H4 (cell line): ENCODE measurements around the gene ATXN1. TPM values are rescaled to one million over a fixed set of nuclear protein-coding genes. Genes with fewer than 3 reads are reported as not detected.
"Not testable (repeated sequence)": the region's sequence is repeated elsewhere in the genome, so short reads cannot be mapped to it uniquely, and the experiment has no call there.

Experiments
- DNase-seq: peaks from one replicate; pipeline ENCODE4 v3.0.0-alpha.2; 2015; ENCODE audit warnings: low spot score
- total RNA-seq: library from RNA; depleted of rRNA; stranded (reverse); fragments of >200 nt; shearing (Covaris generic); gene quantifications from 2 replicates; pipeline ENCODE4 v1.2.3, GENCODE V29; 2014

ATXN1 gene
- total RNA-seq, 1 experiment from 2014 or later, result 18.9 TPM

DNA sequence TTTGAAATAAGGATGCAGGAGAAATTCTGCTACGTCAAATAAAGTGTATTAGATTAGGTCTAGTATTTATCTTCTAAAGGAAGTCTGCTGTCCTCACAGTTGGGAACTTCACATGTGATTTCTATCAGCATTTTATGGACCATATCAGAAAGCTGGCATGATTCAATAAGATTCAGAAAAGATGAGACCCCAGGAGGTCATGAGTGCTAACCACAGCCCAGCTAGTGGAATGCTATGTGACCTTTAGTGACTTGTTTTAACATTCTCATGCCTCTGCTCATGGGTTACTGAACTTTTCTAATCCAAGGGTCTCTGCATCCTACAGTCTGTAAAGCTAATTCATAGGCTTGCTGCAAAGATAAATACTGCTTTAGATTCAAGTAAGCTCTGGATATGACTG, 372.8 kb downstream of the ATXN1 start:
- DNase-seq, result no peak

DNA sequence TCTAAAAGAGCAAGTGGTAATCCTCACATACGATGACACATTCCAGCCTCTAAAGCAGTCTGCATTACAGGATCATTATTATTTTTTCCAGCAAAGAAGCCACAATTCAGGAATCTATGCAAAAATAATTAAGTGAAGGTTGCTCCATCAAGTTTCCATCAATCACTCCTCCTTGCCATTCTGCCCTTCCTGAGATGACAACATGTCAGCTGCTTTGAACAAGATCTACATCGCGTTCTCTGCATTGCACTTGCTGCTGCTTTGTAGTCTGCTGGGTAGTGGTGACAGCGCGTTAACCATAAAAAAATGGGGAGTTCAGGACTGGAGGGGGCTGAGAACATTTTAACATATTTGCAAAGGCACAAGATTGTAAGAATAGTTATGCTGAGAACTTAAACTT, 375.2 kb downstream of the ATXN1 start:
- DNase-seq, result no peak

DNA sequence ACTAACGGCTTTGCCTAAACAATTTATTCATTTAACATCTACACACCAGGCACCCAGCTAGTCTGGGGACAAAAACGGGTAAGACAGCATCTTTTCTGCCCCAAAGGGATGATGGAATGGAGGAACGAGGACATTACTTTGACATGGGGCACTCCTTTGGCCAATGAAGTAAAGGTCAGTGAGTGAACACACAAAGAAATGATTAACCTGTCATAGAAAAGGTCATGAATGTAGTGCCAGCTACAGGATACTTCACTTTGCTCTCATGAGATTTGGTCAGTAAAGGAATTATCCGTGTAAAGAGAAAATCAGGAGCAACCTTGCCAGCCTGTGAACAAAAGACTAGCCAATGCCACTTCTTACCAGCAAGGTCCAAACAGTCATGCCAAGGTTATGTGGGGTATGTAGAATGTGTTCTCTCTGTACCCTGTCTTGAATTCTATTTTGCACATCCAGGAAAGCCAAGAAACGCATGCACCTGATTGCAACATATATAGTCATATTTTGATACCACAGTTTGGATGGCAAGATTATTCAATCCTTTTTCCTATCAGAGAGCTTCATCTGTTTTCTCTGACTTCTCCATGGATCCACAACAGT, 377.6 kb downstream of the ATXN1 start:
- DNase-seq, result no peak

DNA sequence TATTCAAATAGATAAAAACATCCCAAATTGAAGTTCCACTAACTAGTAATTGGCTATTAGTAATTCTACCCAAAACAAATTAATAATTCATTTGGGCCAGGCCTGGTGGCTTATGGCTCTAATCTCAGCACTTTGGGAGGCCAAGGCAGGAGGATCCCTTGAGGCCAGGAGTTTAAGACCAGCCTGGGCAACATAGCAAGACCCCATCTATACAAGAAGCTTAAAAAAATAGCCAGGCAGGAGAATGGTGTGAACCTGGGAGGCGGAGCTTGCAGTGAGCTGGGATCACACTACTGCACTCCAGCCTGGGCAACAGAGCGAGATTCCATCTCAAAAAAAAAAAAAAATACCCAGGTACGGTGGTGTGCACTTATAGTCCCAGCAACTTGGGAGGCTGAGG, 379.3 kb downstream of the ATXN1 start:
- not testable (repeated sequence) for DNase-seq

DNA sequence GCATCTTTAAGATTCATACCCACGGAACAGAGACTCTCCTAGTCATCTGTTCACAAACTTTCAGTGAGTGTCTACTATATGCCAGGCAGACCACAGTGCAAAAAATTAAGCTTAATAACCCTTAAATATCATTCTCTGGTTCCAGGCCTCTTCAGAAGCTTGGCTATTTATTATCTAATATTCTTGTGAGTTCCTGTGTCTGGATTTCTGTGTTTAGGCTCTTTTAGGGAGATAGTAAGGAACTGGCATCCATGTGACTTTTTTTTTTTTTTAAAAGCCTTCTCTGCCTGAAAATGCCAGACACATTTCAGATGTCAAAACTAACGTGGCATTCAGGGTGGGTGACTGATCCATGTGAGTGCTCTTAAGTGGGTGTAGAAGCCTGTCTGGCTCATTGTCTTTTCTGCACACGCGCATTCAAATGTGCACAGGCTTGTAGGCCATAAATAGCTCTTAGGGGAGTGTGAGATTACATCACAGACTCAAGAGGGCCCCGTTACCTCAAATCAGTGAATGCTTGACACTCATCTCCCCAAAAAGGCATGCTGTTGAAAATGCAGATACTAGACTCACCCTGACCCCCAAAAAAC, 380.9 kb downstream of the ATXN1 start:
- no peak for DNase-seq

DNA sequence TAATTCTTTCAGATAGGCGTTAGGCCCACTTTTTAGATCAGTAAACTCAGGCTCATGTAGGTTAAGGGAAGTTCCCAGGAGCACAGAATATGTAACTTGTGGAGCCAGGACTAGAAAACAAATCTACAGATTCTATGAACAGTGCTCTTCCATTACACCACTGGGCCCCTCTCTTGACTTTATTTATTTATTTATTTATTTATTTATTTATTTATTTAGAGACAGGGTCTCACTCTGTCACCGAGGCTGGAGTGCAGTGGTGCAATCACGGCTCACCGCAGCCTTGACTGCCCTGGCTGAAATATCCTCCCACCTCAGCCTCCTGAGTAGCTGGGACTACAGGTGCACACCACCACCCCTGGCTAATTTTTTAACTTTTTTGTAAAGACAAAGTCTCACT, 382.9 kb downstream of the ATXN1 start:
- not testable (repeated sequence) for DNase-seq

DNA sequence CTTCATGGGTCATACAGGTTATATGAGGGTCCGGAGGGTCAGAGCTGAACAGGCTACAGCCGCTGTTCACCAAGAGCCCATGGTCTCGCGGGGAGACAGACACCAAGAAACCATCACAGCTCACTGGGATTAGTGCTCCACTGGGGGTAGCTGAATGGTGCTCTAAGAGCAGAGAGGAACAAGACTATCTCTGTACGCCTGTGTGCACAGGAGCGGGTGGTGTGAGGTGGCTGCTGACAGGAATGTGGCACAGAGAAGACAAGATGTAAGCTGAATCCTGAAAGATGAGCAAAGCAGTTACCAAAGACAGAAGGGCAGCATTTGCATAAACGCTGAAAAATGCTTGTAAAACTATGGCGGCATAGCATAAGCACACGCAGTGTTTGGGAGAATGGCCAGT, 383.8 kb downstream of the ATXN1 start:
- no peak for DNase-seq

DNA sequence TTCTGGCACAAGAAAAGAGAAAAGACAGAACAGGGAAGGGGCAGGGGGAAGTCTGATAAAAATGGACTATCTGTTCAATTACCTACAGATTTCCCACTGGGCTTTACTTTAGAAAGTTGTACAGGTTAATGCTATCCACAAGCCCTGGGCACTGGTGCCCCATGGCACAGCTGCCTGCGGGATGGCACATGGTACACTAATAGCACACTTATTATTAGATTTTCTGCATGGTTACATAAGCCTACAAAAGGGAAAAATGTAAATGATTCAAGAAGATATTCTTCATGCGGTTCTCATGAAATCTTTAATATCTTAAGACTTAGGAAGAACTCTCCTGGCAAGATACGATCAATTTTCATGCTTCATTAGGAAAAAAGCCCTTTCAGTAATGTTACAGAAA, 385.4 kb downstream of the ATXN1 start:
- no peak for DNase-seq

DNA sequence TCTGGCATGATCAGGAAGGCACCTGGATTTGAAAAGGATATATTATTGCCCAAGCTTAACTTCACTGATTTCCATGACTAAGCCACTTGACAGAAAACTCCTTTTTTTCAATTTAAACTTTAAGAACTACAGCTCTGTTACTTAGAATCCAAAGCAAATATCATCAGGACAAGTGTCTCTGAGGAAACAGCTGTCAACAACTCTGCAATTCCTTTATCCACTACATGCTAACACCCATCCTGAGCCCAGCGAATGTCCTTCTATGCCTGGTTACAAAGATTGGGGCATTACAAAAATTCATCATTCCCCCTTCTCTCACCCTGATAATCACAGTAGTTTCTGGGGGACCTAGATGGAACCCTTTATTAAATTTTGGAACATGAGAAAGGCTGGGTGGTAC, 386.1 kb downstream of the ATXN1 start:
- no peak for DNase-seq

DNA sequence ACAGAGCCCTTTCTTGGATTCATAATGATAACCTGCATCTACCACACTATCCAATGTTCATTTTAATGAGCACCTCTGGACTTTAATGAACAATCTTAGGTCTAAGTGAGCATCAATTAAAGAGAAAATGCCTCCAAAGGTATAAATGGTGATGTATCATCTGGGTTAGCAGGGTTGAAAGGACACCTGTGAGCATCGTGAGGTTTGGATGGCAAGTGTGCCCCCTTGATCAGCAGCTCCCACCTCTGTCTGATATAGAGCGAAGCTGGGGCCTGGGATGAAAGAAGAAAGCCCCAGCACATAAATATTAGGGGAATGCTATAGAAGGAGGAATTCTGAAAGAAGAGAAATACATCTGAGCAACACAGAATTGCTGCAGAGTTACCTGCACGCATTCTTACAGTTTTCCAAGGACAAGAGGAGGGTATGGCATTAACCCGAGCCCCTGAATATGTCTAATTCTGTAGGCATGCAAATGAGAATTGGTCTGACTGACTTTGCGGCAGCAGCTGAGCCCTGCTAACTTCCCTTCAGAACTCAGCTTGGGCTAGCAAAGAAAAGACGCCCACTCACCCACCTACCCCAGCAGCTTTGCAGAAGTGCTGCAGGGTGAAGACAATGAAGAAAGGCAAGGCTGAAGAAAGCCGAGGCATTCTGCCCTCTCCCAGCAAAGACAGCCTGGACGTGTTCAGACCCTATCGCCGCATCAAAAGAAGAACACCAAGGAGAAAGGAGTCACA, 386.6 kb downstream of the ATXN1 start:
- DNase-seq, result no peak

DNA sequence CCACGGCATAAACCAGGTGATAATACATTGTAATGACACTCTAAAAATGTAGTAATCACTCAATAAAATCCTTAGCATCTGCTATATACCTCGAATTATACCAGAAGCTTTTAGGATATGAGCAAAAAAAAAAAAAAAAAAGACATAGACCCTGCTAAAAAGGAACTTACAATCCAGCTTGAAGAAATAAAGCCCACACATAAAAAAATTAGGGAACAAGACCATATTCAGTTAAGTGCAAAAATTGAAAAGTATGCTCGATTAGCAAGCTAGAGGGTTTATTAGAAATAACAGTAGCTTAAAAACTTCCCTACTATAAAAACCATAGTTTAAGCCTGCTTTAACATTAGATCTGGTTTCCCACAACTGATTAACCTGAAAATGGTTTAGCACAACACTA, 387.2 kb downstream of the ATXN1 start:
- DNase-seq, result no peak

DNA sequence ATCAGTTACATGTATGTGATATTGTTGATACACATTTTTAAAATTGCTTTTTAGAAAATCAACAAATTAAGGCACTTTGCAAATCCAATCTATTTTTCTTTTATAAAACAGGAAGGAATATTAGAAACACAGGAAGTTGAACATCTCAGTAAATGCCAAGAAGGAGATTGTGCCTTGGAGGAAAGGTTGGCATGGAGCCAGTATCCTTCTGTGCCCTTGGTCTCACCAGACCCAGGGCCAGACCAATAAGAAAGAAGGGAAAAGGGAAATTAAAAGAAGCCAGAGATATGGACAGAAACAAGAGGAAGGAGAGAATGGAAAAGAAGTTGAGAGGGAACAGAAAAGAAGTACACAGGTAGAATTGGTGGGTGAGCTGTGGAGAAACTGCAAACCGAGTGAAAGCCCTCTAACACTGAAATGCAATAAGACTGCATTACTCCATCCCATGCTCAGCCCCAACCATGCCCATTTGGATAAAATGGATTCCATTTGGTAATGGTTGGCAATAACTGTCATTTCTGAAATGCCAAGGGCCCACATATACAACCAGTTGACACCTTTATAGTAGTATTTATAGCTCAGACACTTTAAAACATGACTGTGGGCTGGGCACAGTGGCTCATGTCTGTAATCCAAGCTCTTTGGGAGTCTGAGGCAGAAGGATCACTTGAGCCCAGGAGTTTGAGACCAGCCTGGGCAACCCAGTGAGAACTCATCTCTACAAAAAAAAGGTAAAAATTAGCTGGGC, 389.1 kb downstream of the ATXN1 start:
- DNase-seq, result no peak

DNA sequence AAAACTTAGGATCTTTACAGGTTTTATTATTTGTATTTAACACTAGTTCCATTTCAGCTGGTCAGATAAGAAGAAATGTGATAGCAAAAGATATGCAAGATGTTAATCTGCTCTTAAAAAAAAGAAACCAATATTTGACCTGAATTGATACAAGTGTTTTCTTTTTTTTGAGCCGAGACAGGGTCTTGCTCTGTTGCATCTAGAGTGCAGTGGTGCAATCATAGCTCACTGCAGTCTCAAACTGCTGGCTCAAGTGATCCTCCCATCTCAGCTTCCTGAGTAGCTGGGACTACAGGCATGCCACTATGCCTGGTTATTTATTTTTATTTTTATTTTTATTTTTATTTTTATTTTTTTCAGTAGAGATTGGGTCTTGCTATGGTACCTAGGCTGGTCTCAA, 389.9 kb downstream of the ATXN1 start:
- DNase-seq, result no peak

DNA sequence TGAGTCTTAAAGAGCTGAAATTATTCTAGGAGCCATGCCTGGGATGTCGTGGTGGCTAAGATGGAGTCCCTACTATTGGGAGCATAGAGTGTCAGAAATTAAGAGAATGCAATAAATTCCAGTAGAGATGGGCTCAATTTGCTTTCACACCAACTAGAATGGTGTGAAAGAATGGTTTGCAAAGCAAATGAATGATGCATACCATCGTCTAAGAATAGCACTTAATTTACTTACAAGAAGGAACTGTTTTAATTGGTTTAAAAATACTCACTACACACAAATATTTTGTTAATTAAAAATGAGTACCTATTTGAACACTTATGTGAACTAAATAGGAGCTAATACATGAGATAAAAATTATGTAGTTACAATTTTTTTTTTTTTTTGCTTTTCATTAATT, 390.3 kb downstream of the ATXN1 start:
- DNase-seq, result no peak

DNA sequence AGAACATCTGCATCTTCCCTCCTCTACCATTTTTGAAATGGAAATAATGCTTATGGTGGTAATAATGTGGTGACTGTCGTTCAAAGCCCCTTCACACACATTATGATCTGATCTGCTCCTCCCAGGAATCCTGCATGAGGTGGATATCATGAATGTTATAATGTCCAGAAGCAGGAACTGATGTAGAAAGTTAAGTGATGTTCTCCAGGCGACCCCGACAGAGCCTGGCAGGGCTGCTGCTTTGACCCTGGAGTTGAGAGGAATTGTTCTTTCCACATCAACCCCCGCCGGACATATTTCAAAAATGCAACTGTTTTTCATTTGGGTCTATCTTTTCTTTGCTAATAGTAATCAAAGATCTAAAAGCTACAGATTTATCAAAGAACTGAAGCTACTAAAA, 391.3 kb downstream of the ATXN1 start:
- no peak for DNase-seq

DNA sequence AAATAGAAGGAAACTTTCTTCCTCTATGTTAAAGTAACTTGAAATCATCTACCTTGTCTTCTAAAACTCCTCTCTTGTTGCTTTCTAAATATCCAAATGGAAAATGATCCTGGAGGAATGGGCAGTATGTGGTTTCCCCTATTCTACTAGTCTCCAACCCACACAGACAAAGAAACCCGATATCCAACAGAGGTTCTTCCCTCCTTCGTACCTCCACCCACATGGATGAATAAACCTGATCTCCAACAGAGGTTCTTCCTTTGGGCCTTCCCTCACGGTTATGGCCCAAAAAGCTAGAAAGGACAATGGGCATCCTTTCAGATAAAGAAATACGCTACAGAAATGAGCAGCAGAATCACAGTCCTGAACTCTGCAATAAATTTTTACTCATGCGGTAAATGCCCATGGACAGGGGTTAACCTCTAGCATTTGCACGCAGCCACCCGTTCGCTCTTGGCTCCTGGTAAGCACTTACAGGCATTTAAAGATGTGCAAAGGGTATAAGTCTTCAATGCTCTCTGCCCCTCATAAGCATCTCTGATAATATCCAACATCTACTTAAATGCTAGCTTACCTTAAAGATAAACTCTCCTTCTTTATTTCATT, 392.0 kb downstream of the ATXN1 start:
- DNase-seq, result no peak

DNA sequence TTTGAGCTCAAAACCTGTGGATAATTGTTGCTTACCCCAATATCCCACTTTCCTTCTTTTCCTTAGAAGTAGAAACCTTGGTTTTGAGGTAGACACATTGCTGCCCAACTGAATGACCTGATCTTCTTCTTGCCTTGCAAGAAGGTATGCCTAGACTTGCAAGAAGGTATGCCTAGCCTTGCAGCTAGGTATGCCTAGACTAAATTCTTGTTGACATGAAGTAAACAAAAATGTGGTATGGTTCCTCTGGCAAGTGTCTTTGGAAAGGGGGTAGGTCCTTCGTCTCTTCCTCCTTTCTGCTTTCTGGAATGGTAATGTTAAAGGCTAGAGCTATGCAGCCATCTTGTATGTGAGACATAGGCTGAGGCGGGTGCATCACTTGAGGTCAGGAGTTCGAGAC, 393.7 kb downstream of the ATXN1 start:
- DNase-seq, result no peak

DNA sequence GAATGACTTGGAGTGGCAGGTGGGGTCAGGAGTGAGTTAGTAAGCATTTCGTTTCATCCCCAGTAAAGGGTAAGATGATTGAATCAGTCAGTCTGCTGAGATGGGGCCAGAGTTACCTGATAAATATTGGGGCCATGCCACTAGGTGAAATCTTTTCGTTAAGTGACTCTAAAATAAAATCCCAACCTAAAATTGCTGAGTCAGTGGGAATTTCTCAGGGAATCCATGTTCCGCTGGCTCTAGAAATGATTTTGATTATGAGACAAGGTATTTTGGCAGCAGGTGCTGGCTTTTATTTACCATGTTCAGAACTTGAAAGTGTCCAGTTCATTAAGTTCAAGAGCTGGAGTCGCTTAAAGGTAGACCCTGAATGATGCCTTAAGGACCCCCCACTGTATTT, 397.5 kb downstream of the ATXN1 start:
- no peak for DNase-seq

DNA sequence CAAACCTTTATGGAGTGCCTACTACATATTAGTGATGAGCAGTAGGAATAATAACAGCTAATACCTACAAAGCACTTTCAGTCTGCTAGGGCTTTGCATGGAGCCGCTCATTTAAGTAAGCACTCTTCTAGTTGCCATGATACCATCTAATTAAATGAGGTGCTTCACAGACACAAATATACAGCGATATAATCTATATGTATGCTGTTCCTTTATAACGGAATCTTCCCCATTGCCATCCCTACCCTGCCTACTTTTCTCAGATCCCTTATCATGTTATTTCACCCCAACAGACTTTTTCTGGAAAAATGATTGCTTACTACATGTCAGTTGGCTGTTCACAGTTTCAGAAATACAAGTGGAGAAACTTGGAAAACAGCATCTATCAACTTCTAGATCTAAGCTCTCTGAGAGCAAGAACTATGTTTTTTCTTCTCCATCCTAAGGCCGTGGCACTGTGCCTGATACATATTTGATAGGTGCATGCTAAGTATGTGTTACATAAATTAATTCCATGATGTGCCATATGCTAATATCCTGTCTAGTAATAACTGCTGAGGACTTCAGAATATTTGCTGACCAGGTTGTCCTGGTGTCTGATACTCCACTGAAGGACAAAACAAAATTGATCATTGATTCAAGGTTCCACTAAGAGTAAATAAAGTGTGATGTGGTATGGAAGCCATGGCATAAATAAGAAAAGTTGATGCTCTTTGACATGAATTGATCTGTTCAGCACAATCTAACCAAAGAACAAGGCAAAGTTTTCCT, 398.3 kb downstream of the ATXN1 start:
- no peak for DNase-seq

DNA sequence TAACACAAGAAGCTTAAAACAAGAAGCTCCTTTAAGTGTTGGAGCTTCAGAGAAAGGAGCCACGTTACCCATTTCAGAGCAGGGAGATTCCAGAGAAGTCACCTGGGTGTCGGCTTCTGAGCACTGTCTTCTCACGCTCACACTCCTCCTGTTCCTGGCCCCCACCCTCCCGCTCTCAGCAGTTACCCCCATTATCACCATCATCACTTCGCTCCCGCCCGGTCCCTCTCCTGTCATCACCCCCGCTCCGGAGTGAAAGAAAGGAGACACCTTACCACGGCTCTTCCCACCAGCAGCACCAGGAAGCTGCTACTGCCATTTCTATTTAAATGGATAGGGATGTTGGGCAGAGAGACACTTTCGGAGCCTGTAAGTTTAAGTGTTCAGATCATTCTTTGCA, 399.0 kb downstream of the ATXN1 start:
- DNase-seq, result no peak

DNA sequence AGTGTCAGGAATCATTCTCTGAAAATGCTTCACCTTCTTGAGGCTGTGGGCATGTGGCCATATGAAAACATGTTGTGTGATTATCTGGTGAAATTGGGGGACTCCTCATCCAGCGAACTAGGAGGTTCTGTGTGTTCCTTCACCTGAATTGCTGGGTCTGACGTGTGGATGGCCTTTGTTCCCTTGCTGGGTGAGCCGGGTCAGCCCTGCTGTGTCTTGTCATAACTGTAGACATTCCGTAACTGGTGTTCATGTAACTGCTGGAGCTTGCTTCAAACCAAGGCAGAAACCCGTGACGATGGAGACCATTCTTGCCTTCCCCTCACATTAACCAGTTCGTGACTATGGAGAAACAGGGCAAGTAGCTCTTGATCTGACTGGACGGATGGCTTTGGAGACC, 399.4 kb downstream of the ATXN1 start:
- DNase-seq, result no peak

DNA sequence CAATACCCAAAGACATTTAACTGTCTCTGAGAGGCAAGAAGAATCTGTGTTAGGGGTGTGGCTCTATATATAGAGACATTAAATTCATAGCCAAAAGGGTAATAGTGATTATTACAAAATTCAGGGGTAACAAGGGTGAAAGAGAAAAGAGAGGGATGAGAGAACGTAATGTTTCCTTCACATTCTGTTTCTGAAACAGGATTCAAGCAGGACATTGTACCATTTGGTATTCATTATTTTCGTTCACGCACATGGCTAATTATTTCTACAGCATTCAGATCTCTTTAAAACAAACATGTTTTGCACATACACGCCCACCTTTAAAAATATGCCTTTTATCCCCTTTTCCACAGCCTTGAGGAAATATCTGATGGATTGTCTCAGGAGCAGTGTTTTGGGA, 400.1 kb downstream of the ATXN1 start:
- DNase-seq, result no peak
